GM18951 (cell line): ENCODE data around the gene UPK3B.
"Not testable (repeated sequence)": the region's sequence is repeated elsewhere in the genome, so short reads cannot be mapped to it uniquely, and the experiment has no call there.

Source experiments
- POLR2A ChIP-seq: IDR thresholded peaks from 4 replicates; pipeline ENCODE4 v1.6.1; 2011; ENCODE audit warnings: mild to moderate bottlenecking; ENCODE audit not compliant: insufficient read length, insufficient read depth; ENCODE audit errors: extremely low read depth
- in situ Hi-C: fragments of 300-500 bp; cut with MboI; formaldehyde crosslinking; loops from one replicate; pipeline ENCODE4 v1.12.0; 2022; ENCODE audit warnings: low sequenced_read_pairs, mixed read lengths, inconsistent platforms; ENCODE audit not compliant: unreplicated experiment

UPK3B gene

DNA sequence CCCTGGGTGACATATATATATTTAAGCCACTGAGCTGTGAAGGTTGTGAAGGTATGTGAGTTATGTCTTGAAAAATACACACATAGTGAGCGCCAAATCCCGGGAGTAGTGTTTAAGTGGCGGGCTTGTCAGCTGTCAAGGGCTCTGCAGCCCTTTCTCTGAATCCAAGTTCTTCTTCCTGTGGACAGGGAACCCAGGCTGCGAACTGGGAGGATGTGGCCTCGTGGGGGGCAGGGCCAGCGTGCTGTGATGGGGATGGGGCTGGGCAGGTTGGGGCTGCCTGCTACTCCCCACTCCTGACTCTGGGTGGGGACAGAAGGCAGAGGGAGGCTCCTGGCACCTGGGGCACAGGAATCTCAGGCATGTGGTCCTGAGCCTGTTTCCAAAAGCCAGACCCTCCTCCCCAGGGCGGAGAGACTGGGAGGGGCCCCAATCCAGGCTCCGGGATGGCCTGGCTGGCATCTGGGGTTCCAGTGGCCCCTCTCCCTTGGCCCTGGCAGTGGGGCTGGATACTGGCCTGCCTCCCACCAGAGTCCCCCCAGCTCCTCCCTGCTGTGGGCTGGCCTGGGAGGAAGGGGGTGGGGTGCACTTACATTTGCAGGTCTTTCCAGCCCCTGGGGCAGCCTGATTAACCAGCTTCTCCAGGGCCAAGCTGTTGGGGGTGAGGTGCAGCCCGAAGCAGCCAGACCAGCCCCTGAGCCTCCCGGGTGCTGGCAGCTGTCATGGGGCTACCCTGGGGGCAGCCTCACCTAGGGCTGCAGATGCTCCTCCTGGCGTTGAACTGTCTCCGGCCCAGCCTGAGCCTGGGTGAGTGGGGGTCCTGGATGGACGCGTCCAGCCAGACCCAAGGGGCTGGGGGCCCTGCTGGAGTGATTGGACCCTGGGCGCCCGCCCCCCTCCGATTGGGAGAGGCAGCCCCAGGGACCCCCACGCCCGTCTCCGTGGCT is at the start of gene UPK3B:
Gene UPK3B (plus strand): TSS at position 622 of the 947 bp plus-strand sequence. CDS start 101 bp downstream, at position 723.
- in situ Hi-C loops: loop anchor here (10.0 to 25.0 kb wide), 3 partner anchors 98 to 998 kb away; partner anchors contain the start of genes SSC4D and ZP3
- no peak for TF ChIP-seq POLR2A

DNA sequence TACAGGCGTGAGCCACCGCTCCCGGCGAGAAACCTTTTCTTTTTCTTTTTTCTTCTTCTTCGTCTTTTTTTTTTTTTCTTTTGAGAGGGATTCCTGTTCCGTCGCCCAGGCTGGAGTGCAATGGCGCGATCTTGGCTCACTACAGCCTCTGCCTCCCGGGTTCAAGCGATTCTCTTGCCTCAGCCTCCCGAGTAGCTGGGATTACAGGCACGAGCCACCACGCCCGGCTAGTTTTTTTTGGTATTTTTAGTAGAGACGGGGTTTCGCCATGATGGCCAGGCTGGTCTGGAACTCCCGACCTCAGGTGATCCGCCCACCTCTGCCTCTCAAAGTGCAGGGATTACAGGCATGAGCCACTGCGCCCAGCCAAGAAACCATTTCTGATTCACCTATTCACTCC is 49.6 kb upstream of the UPK3B start:
- in situ Hi-C loops: not testable (repeated sequence)

DNA sequence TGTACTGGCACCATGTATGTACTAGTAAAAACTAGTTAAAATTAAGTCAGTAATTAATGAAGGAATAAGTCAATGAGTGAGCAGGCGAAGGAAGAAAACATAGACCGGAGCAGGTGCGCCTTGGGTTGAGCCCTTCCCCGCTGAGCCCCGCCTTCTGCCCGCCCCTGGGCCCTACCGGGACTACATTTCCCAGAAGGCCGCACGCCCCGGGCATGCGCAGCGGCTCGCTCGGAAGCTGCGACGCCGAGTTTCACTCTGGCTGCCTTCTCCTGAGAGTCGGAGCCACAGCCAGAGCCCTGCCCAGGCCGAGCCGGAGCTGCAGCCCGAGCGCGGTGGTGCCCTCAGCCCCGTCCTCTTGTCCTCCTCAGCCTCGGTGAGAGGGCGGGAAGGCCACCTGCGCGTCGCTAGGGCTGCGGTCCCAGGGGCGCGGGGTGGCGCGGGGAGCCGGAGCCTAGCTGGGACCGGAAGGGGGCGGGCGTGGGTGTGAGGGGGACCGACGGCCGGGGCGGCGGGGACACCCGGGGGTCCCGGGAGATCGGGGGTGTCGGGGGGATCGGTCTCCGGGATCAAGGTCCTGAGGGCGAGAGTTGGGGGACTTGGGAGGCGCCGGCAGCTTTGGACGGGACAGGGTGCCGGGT is 48.8 kb upstream of the UPK3B start, which contains the start of gene DTX2:
Gene DTX2 (plus strand): TSS at position 246 of the 638 bp plus-strand sequence. CDS start 18,801 bp downstream, outside the sequence.
- in situ Hi-C loops: not testable (repeated sequence)

- in situ Hi-C loops: not testable (repeated sequence)
These were observed 48.0 kb upstream of the UPK3B start for GRCh38 chr7:76462271-76462882.

GRCh38 chr7:76464959-76465358 is 45.4 kb upstream of the UPK3B start:
- in situ Hi-C loops: not testable (repeated sequence)

- in situ Hi-C loops: not testable (repeated sequence)
These were observed 44.4 kb upstream of the UPK3B start for GRCh38 chr7:76465950-76466349.

- in situ Hi-C loops: not testable (repeated sequence)
These were observed 42.5 kb upstream of the UPK3B start for GRCh38 chr7:76467743-76468404.

GRCh38 chr7:76471556-76472221 is 38.7 kb upstream of the UPK3B start:
- in situ Hi-C loops: not testable (repeated sequence)

DNA sequence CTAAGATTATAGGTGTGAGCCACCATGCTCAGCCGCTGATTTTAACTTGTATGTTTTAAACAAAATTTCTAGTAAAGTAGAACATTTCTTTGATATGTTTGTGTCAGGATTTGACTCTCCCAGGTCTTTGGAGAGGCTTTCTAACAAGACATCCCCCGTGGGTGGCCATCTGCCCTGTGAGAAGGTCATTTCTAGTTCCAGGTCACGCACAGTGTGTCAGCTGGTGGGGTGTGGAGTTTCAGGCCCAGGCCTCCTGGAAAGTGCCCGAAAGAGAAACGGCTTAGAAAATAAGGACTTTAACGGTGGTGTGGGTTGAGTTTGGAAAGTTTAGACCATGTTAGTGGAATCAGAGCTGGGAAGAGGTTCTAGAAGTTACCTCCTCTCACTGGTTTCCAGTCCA is 37.3 kb upstream of the UPK3B start:
- in situ Hi-C loops: not testable (repeated sequence)

- in situ Hi-C loops: not testable (repeated sequence)
These were observed 34.1 kb upstream of the UPK3B start for GRCh38 chr7:76476280-76476679.

GRCh38 chr7:76476742-76477474 is 33.4 kb upstream of the UPK3B start:
- in situ Hi-C loops: not testable (repeated sequence)

GRCh38 chr7:76479628-76480027 is 30.7 kb upstream of the UPK3B start:
- in situ Hi-C loops: not testable (repeated sequence)

- in situ Hi-C loops: not testable (repeated sequence)
These were observed 29.7 kb upstream of the UPK3B start for GRCh38 chr7:76480403-76481253.

DNA sequence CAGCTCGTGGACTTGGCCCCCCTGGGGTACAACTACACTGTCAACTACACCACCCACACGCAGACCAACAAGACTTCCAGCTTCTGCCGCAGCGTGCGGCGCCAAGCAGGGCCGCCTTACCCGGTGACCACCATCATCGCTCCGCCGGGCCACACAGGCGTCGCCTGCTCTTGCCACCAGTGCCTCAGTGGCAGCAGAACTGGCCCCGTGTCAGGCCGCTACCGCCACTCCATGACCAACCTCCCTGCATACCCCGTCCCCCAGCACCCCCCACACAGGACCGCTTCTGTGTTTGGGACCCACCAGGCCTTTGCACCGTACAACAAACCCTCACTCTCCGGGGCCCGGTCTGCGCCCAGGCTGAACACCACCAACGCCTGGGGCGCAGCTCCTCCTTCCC is 27.7 kb upstream of the UPK3B start:
- in situ Hi-C loops: not testable (repeated sequence)

- in situ Hi-C loops: not testable (repeated sequence)
These were observed 27.3 kb upstream of the UPK3B start for GRCh38 chr7:76483081-76483480.

- in situ Hi-C loops: not testable (repeated sequence)
These were observed 25.9 kb upstream of the UPK3B start for GRCh38 chr7:76484456-76484855.

- in situ Hi-C loops: not testable (repeated sequence)
These were observed 24.3 kb upstream of the UPK3B start for GRCh38 chr7:76485822-76486610.
